HepG2 (cell line): ENCODE results near the gene NOS1AP. TPM values are rescaled to one million over a fixed set of nuclear protein-coding genes. Genes with fewer than 3 reads are reported as not detected.

ENCODE experiments used
- ATAC-seq: fragments of 200-7000 bp; cut with Tn5 transposase; 3 replicates; pipeline ENCODE4 v1.9.1; 2020; ENCODE audit warnings: mild to moderate bottlenecking, moderate library complexity
- BruUV-seq: library from RNA; stranded (reverse); fragments of 400-500 nt; replicated peaks from 2 replicates; lab custom pipeline; 2021; lab: Mats Ljungman, UMichigan
- CTCF ChIA-PET: fragments of 300-600 bp; formaldehyde crosslinking; extraction: SDS; loops from one replicate; lab custom pipeline; 2021; ENCODE audit warnings: low total read pairs, inconsistent platforms, low intra/inter-chr PET ratio; lab: Yijun Ruan, JAX
- POLR2A ChIA-PET: fragments of 350-600 bp; sonication (Branson Sonifier 250); formaldehyde crosslinking; loops from one replicate; lab custom pipeline; 2020; ENCODE audit warnings: antibody characterized with exemption, inconsistent platforms; lab: Yijun Ruan, JAX
- DNase-seq: peaks from one replicate; pipeline ENCODE4 v3.0.0-alpha.2; 2015; ENCODE audit warnings: low spot score
- FAIRE-seq: peaks from 3 replicates; lab custom pipeline; 2011; peaks lifted over from hg19 to GRCh38; lab: Jason Lieb, UNC
- H2AFZ ChIP-seq: one replicate; pipeline ENCODE4 v1.6.1; 2011; ENCODE audit warnings: low read length, inconsistent platforms
- H3K27ac ChIP-seq: fragments of 300-600 bp; 3 replicates; pipeline ENCODE4 v1.8.0; 2011; ENCODE audit warnings: mixed run types, mild to moderate bottlenecking, mixed read lengths, low read length, inconsistent platforms; ENCODE audit not compliant: insufficient read depth; ENCODE audit errors: extremely low read length
- H3K27me3 ChIP-seq, 2 experiments: fragments of 200-600 bp in 1 of 2; 2 replicates in 1 of 2; 3 replicates in 1 of 2; pipeline versions ENCODE4 v1.6.0 to v1.8.0; 2011; ENCODE audit warnings: low read length in 2 of 2, mild to moderate bottlenecking in 2 of 2, moderate library complexity in 2 of 2, inconsistent platforms in 1 of 2; ENCODE audit not compliant: insufficient read depth in 2 of 2, control insufficient read depth in 1 of 2
- H3K36me3 ChIP-seq, 2 experiments: fragments of 200-600 bp in 1 of 2; replicated peaks in 1 of 2; 2 replicates in 1 of 2; 3 replicates in 1 of 2; pipeline versions ENCODE4 v1.5.1 to v1.8.0; 2011; ENCODE audit warnings: low read length in 2 of 2, inconsistent platforms in 1 of 2; ENCODE audit not compliant: insufficient read depth in 2 of 2, control insufficient read depth in 1 of 2
- H3K4me1 ChIP-seq: 2 replicates; pipeline ENCODE4 v1.5.1; 2012; ENCODE audit warnings: low read length, inconsistent platforms; ENCODE audit not compliant: insufficient read depth
- H3K4me2 ChIP-seq: 2 replicates; pipeline ENCODE4 v1.6.0; 2011; ENCODE audit warnings: low read depth, low read length, inconsistent platforms
- H3K4me3 ChIP-seq, 3 experiments: fragments of 200-600 bp in 1 of 3; sonication (generic), shearing (Covaris generic) in 1 of 3; replicated peaks in 1 of 3; 2 replicates each; pipeline ENCODE4 v1.5.1; 2011 to 2016; ENCODE audit warnings: low read length in 3 of 3, inconsistent platforms in 2 of 3, low read depth in 2 of 3, mild to moderate bottlenecking in 2 of 3, control low read depth in 1 of 3, mixed read lengths in 1 of 3; ENCODE audit not compliant: insufficient read depth in 1 of 3
- H3K79me2 ChIP-seq: one replicate; pipeline ENCODE4 v1.6.1; 2011; ENCODE audit warnings: low read length, inconsistent platforms; ENCODE audit not compliant: insufficient read depth
- H3K9ac ChIP-seq: 2 replicates; pipeline ENCODE4 v1.6.0; 2011; ENCODE audit warnings: mild to moderate bottlenecking, low read depth, low read length, inconsistent platforms; ENCODE audit not compliant: insufficient read depth
- H3K9me3 ChIP-seq: 2 replicates; pipeline ENCODE4 v1.5.1; 2012; ENCODE audit warnings: mild to moderate bottlenecking, low read length
- H4K20me1 ChIP-seq: 2 replicates; pipeline ENCODE4 v1.6.0; 2011; ENCODE audit warnings: inconsistent platforms, mild to moderate bottlenecking, low read length, moderate library complexity; ENCODE audit not compliant: insufficient read depth
- BCL6 ChIP-seq: IDR thresholded peaks from 2 replicates; pipeline ENCODE4 v1.6.1; 2016; ENCODE audit warnings: missing genetic modification reagents, missing compliant biosample characterization
- FOXJ3 ChIP-seq: sonication (generic); formaldehyde crosslinking; IDR thresholded peaks from 2 replicates; pipeline ENCODE4 v1.4.0; 2020; ENCODE audit warnings: missing genetic modification reagents, mild to moderate bottlenecking, borderline replicate concordance
- HBP1 ChIP-seq: IDR thresholded peaks from 2 replicates; pipeline ENCODE4 v1.6.1; 2016; ENCODE audit warnings: low read depth, control low read depth
- SOX13 ChIP-seq, 3 experiments: fragments of 450-650 bp in 1 of 3; sonication (generic) in 1 of 3; formaldehyde crosslinking in 1 of 3; IDR thresholded peaks in 2 of 3; conservative IDR thresholded peaks in 1 of 3; 2 replicates each; pipeline versions ENCODE4 v1.5.0 to v1.6.1; 2016 to 2020; ENCODE audit warnings: antibody characterized with exemption in 1 of 3, mild to moderate bottlenecking in 1 of 3, missing compliant biosample characterization in 1 of 3, missing genetic modification reagents in 1 of 3, moderate library complexity in 1 of 3
- ZBTB40 ChIP-seq, 2 experiments: fragments of 450-650 bp in 1 of 2; sonication (generic) in 1 of 2; formaldehyde crosslinking in 1 of 2; IDR thresholded peaks; 2 replicates each; pipeline versions ENCODE4 v1.6.1 to v1.8.0; 2016 to 2022; ENCODE audit warnings: antibody characterized with exemption in 1 of 2, mild to moderate bottlenecking in 1 of 2, missing genetic modification reagents in 1 of 2
- ZNF256 ChIP-seq: sonication (generic); formaldehyde crosslinking; conservative IDR thresholded peaks from 2 replicates; pipeline ENCODE4 v1.4.0; 2020; ENCODE audit warnings: missing genetic modification reagents
- WGBS: methylation state at CpG from one replicate; pipeline ENCODE4 v1.1.6; 2017; ENCODE audit warnings: low lambda C conversion rate; 5-methylcytosine and 5-hydroxymethylcytosine counted together
- in situ Hi-C: cut with HindIII; loops from 2 replicates; pipeline ENCODE4 v1.10.0; 2017; ENCODE audit warnings: low pct_unique_long_range_greater_than_20kb; ENCODE audit not compliant: extremely low pct_ligation_motif_present
- intact Hi-C: fragments of 100-400 bp; cut with micrococcal nuclease; formaldehyde crosslinking; loops from one replicate; pipeline ENCODE4 v1.10.0; 2022; ENCODE audit not compliant: unreplicated experiment
- polyA plus RNA-seq, 8 experiments: library from polyadenylated mRNA; depleted of rRNA in 3 of 8; stranded (reverse) in 7 of 8; unstranded in 1 of 8; fragments of >200 nt; fragmentation: Illumina TruSeq in 4 of 8; extraction: Trizol in 4 of 8; gene quantifications; 2 replicates each; pipeline versions ENCODE4 v1.2.1 to v1.2.3, GENCODE V29; 2011 to 2016; ENCODE audit warnings: low read depth in 4 of 8, missing spikeins in 1 of 8, mixed read lengths in 1 of 8; ENCODE audit not compliant: insufficient read depth in 1 of 8
- total RNA-seq, 5 experiments: library from RNA; depleted of rRNA; stranded (reverse); fragments of >200 nt; fragmentation: Illumina TruSeq; extraction: Trizol; gene quantifications; 2 replicates each; pipeline ENCODE4 v1.2.3, GENCODE V29; 2016; ENCODE audit warnings: low read depth in 1 of 5

Gene NOS1AP
- total and polyA plus RNA-seq, 2 of the 13 experiments (the other 11 are each of a cell fraction or from before 2014, with no cell fraction given): 2.0 to 3.3 TPM

- ATAC-seq: peak; percentile 62
- no peaks in the 10 kb centered on the region; a peak in 1 of 5 replicates for H3K27me3 ChIP-seq
- 96% methylated on average over 1 of the region's 1 CpG for WGBS
- in situ Hi-C loops: no loop called here
- no peaks in the 10 kb centered on the region for H3K9me3 ChIP-seq
- DNase-seq: peak; percentile 54
- CTCF ChIA-PET: no interaction called here
- H3K4me3 ChIP-seq: no peak overlapping the region
- no peak overlapping the region for H2AFZ ChIP-seq
- no peaks in the 10 kb centered on the region for H3K36me3 ChIP-seq
- no peak overlapping the region for H3K27ac ChIP-seq
- H3K79me2 ChIP-seq: peaks cover 29% of the 10 kb centered on the region
- peaks cover 40% of the 10 kb centered on the region for H3K4me1 ChIP-seq
- no peaks in the 10 kb centered on the region for H4K20me1 ChIP-seq
- TF ChIP-seq FOXJ3 (0 out of 2 replicates have a peak, but pooled peaks have one; percentile 8), BCL6 (CRISPR knock-in tag) (peak; percentile 77), HBP1 (CRISPR knock-in tag) (no peak), SOX13 (IDR thresholded peaks at IDR 0.05) (no peak), SOX13 (CRISPR knock-in tag; conservative IDR thresholded peaks at IDR 0.05 in 1 of 2, IDR thresholded peaks at IDR 0.05 in 1 of 2) (0 out of 4 replicates have a peak, but pooled peaks of 1 of the 2 experiments have one; percentile 8), ZNF256 (no peak), ZBTB40 (IDR thresholded peaks at IDR 0.05) (peak; percentile 79), ZBTB40 (CRISPR knock-in tag; IDR thresholded peaks at IDR 0.05) (peak; percentile 99)
- TF ChIP-seq, all 625 proteins: peak for 4
- POLR2A ChIA-PET: interaction anchor here (1.0 to 1.5 kb wide), 3 partner anchors 10 to 20 kb away, joined by 3 to 6 read pairs (median 3); no protein-coding TSS in a partner anchor
- H3K9ac ChIP-seq: no peak overlapping the region
- BruUV-seq: no TSS peak
- intact Hi-C loops: loop anchor here (5.0 kb wide), 1 partner anchor 546 kb away; no protein-coding TSS in a partner anchor
- FAIRE-seq: no peak
- H3K4me2 ChIP-seq: no peak overlapping the region
Observed at GRCh38 chr1:162206300-162206699, 136.8 kb downstream of the NOS1AP start.
